Peyer's patch (tissue), 4 donors: ENCODE results near the gene TMEM178B.

Experiments used
- CTCF ChIP-seq, 6 experiments: fragments of 450-650 bp in 4 of 6; fragments of 200-600 bp in 2 of 6; sonication (generic) in 1 of 6; IDR thresholded peaks; one replicate each; pipeline ENCODE4 v1.5.1; 2017 to 2019; ENCODE audit warnings: antibody characterized with exemption in 6 of 6, mild to moderate bottlenecking in 3 of 6, moderate library complexity in 1 of 6
- POLR2A ChIP-seq, 2 donors: fragments of 450-650 bp; IDR thresholded peaks; one replicate each; pipeline ENCODE4 v1.5.1; 2017; ENCODE audit warnings: antibody characterized with exemption in 2 of 2, mild to moderate bottlenecking in 2 of 2, moderate library complexity in 2 of 2

- TF ChIP-seq CTCF (IDR thresholded peaks at IDR 0.05): no peak
- no peak for TF ChIP-seq POLR2A (IDR thresholded peaks at IDR 0.05)
Measured at GRCh38 chr7:141079219-141079618, 5.4 kb downstream of the TMEM178B start.
